GM12801 (cell line): ENCODE data around the gene PTPA.

Experiments used
- TF ChIP-seq, protein P1 (sequence below): IDR thresholded peaks from one replicate; pipeline ENCODE4 v1.5.1; 2011; ENCODE audit warnings: control low read depth; ENCODE audit not compliant: insufficient read length; ENCODE audit errors: extremely low read depth

The PTPA gene

DNA sequence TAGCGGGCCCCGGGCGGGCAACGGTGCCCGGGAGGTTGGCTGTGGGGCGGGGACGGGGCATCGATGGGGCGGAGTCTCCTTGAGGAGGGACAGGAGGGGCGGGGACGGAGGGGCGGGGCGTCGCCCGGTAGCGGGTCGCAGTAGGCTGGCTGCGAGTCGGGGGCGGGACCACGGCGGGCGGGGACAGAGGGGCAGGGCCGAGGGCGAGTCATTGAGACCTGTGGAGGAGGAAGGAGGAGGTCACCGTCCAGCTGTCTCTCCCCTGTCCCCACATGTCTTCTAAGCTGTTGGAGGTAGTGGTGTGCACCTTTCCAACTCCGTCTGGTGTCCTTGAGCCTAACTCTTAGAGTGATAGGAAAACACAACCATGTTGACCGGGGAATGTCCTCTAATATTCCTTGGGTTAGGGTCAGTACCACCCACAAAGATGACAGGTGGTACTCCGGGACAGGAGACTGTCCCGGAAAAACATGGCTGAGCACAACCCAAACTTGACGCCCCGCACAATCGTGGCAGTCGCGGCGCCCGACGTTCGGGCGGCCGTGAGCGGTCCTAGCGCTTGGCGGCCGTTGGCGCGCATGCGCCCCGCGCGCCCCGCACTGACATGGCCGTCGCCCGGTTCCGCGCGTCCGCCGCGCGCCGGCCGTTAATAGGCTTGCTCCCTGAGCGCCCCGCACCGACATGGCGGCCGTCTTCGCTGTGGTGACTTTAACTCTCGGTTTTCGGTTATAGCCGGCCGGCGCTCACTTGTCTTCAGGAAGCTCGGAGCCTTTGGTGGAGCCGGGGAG is at the start of gene PTPA, which contains the start of gene CRAT:
TSS of gene PTPA (plus strand) at position 676 of the 788 bp plus-strand sequence. CDS start 186 bp downstream, outside the sequence.
TSS of gene CRAT (minus strand) at position 54 of the 788 bp plus-strand sequence. CDS start 284 bp downstream, outside the sequence.
- TF ChIP-seq, protein P1, sequence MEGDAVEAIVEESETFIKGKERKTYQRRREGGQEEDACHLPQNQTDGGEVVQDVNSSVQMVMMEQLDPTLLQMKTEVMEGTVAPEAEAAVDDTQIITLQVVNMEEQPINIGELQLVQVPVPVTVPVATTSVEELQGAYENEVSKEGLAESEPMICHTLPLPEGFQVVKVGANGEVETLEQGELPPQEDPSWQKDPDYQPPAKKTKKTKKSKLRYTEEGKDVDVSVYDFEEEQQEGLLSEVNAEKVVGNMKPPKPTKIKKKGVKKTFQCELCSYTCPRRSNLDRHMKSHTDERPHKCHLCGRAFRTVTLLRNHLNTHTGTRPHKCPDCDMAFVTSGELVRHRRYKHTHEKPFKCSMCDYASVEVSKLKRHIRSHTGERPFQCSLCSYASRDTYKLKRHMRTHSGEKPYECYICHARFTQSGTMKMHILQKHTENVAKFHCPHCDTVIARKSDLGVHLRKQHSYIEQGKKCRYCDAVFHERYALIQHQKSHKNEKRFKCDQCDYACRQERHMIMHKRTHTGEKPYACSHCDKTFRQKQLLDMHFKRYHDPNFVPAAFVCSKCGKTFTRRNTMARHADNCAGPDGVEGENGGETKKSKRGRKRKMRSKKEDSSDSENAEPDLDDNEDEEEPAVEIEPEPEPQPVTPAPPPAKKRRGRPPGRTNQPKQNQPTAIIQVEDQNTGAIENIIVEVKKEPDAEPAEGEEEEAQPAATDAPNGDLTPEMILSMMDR: no peak

DNA sequence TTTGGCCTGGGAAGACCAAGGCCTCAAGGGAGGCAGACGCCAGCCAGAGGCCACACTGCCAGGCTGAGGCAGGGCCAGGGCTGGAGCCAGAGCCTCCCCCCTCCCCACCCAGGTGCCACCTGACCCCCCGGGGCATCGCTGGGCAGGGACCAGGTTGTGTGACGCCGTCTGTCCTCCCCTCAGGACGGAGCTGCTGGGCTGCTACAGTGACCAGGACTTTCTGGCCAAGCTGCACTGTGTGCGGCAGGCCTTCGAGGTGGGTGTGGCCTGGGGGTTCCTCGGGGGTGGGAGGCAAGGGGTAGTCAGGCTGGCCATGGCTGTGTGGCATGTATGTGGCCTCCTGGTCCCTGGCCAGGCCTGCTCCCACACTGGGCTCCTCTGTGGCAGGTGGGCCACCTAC is 48.2 kb upstream of the PTPA start:
- TF ChIP-seq, protein P1: no peak

DNA sequence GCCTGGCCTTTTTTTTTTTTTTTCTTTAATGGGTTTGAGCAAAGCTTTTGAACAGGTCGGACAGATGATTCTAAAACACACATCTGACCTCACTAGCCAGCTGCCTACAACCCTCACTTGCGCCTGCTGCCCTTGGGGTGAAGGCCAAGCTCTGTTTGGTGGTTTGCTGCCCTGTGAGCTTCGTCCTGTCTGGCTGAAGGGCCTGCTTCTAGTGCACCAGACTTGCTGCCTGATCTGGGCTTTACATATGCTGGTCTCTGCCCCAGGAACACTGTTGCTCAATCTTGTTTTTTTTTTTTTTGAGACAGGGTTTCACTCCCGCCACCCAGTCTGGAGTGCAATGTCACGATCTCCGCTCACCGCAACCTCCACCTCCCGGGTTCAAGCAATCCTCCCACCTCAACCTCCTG is 46.7 kb upstream of the PTPA start:
- TF ChIP-seq, protein P1: no peak

DNA sequence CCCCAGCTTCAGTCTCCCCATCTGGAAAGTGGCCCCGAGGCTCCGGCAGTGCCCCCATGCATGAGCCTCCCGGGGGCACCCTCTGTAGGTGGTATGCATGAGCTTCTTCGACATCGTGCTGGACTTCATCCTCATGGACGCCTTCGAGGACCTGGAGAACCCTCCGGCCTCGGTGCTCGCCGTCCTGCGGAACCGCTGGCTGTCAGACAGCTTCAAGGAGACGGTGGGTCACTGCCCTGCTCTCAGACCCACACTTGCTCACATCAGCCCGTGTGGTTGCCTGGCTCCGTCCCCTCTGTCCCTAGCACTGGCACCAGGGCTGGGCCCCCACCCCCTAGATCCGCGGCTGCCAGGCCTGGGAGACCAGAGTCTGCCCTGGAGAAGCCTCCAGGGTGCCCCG is 43.1 kb upstream of the PTPA start:
- TF ChIP-seq, protein P1: no peak

DNA sequence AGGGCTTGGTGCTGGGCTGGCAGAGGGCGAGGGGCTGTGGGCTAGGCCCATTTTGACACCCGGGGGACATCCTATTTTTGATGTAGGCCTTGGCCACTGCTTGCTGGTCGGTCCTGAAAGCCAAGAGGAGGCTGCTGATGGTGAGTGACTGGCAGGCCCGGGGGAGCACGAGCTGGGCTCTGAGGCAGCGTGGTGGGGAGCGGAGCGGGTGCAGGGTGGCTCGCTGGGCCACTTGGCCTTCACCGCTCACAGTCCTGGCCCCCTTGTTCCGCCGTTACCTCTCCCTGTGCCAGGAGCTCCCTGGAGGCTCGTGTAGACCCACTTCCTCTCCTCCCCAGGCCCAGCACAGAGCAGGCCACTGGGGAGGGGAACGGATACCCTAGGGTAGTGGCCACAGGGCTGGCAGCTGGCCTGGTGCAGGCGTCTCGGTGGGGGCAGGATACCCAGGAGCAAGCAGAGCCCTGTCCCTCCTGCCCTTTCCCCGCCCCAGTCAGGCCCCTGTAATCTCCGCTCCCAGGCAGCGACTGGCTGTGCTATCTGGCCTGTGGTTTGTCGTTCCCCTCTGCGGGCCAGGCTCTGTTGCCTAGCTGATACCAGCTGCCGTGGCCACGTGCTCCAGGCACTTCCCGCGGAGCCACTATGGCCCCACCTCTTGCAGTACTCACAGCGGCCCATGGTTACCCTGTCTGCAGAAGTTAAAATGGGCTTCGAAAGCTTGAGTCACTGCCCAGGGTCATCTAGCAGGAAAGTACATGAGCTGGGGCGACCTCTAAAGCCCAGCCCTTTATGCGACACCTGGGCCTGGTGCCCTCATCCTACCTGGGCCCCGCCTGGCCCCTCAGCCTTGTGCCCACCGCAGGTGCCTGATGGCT is 42.0 kb upstream of the PTPA start:
- TF ChIP-seq, protein P1: no peak

DNA sequence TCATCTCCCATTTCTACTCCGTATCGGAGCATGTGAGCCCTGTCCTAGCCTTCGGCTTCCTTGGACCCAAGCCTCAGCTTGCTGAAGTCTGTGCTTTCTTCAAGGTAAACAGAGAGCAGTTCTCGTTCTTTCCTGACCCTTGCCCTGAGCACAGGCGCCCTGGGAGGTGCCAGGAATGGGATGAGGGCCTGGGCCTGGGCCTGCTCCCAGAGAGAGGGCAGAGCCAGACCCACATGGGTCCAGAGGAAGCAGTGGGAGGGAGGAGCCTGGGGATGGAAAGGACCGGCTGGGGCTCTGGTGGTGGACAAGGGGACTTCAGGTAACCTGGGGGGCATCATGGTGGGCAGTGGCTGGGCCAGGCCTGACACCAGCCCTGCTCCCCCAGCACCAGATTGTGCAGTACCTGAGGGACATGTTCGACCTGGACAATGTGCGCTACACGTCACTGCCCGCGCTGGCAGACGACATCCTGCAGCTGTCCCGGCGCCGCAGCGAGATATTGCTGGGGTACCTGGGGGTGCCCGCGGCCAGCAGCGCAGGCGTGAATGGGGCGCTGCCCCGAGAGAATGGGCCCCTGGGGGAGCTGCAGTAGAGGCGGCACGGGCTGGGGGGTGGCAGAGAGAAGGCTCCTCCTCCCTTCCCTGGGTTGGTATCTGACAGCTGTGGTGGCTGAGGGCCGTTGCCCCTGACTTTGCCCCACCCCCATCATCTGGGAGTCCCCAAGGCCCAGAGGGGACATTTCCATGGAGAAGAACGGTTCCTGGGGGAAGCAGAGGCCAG is 41.2 kb upstream of the PTPA start:
- TF ChIP-seq, protein P1: no peak
